Measurements from ENCODE around the gene F7. TPM values are rescaled to one million over a fixed set of nuclear protein-coding genes. Genes with fewer than 3 reads are reported as not detected.

F7 gene
- total RNA-seq, 1 donor from 2014 or later: not detected

GRCh38 chr13:113143466-113144254, 38.1 kb downstream of the F7 start:
- Histone ChIP-seq H3K27me3 (ENCODE audit: control insufficient read depth, insufficient read depth, low read length) (no peaks in the 10 kb centered on the region), H3K4me3 (ENCODE audit: low read depth, low read length) (no peak overlapping the region), H3K36me3 (ENCODE audit: control insufficient read depth, insufficient read depth, low read length) (no peaks in the 10 kb centered on the region)
- no peak for FAIRE-seq
- no peak for DNase-seq (ENCODE audit: low read depth)
- TF ChIP-seq CTCF (IDR thresholded peaks at IDR 0.05; ENCODE audit: insufficient read depth, low read length, severe bottlenecking): no peak

- FAIRE-seq (no peak), DNase-seq (ENCODE audit: low read depth) (no peak)
- Histone ChIP-seq H3K36me3 (ENCODE audit: control insufficient read depth, insufficient read depth, low read length) (no peaks in the 10 kb centered on the region), H3K27me3 (ENCODE audit: control insufficient read depth, insufficient read depth, low read length) (no peaks in the 10 kb centered on the region), H3K4me3 (ENCODE audit: low read depth, low read length) (no peak overlapping the region)
- no peak for TF ChIP-seq CTCF (IDR thresholded peaks at IDR 0.05; ENCODE audit: insufficient read depth, low read length, severe bottlenecking)
Measured at GRCh38 chr13:113144255-113144629, 38.7 kb downstream of the F7 start.

GRCh38 chr13:113145496-113145895, 39.9 kb downstream of the F7 start:
- no peak for FAIRE-seq
- no peak for TF ChIP-seq CTCF (IDR thresholded peaks at IDR 0.05; ENCODE audit: insufficient read depth, low read length, severe bottlenecking)
- Histone ChIP-seq H3K27me3 (ENCODE audit: control insufficient read depth, insufficient read depth, low read length) (no peaks in the 10 kb centered on the region), H3K36me3 (ENCODE audit: control insufficient read depth, insufficient read depth, low read length) (no peaks in the 10 kb centered on the region), H3K4me3 (ENCODE audit: low read depth, low read length) (no peak overlapping the region)
- DNase-seq (ENCODE audit: low read depth): no peak

- H3K27me3 ChIP-seq (ENCODE audit: control insufficient read depth, insufficient read depth, low read length): no peaks in the 10 kb centered on the region
- FAIRE-seq: no peak
Measured at GRCh38 chr13:113145911-113146598, 40.5 kb downstream of the F7 start.

GRCh38 chr13:113146750-113147149, 41.2 kb downstream of the F7 start:
- Histone ChIP-seq H3K36me3 (ENCODE audit: control insufficient read depth, insufficient read depth, low read length) (no peaks in the 10 kb centered on the region), H3K4me3 (ENCODE audit: low read depth, low read length) (no peak overlapping the region), H3K27me3 (ENCODE audit: control insufficient read depth, insufficient read depth, low read length) (no peaks in the 10 kb centered on the region)
- FAIRE-seq (no peak), DNase-seq (ENCODE audit: low read depth) (no peak)
- no peak for TF ChIP-seq CTCF (IDR thresholded peaks at IDR 0.05; ENCODE audit: insufficient read depth, low read length, severe bottlenecking)

More at GRCh38 chr13:113145911-113146598, 40.5 kb downstream of the F7 start:
- DNase-seq (ENCODE audit: low read depth): no peak
- H3K4me3 ChIP-seq (ENCODE audit: low read depth, low read length): no peak overlapping the region
- H3K36me3 ChIP-seq (ENCODE audit: control insufficient read depth, insufficient read depth, low read length): no peaks in the 10 kb centered on the region
- TF ChIP-seq CTCF (IDR thresholded peaks at IDR 0.05; ENCODE audit: insufficient read depth, low read length, severe bottlenecking): no peak
